ENCODE results near the gene NDUFAF2. TPM values are rescaled to one million over a fixed set of nuclear protein-coding genes. Genes with fewer than 3 reads are reported as not detected.
A peak's percentile ranks its signal among the peaks of the same experiment; 100 is the strongest.

The NDUFAF2 gene
- total RNA-seq, 1 donor: 2.7 TPM

DNA sequence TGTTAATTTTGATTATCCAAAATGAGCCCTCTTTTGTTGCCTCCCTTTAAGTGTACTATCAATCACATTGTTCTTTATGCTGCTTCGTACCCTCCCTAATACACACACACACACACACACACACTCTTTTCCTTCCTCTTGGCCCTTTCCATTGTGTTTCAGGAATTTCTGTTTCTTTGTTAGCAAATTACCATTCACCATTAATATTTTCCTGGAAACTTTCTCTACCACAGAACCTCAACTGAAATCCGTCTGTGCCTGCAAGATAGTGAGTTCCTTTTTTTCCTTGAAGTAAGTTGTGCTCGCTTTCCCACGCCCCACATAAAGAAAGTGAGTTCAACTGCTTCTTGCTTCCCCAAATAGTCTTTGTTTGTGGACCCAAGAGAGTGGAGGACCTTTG lies 155.4 kb downstream of the NDUFAF2 start:
- DNase-seq (ENCODE audit: low read depth in 2 of 3, low spot score in 2 of 3): peak in 2 of 3 donors; percentile 29 to 82

DNA sequence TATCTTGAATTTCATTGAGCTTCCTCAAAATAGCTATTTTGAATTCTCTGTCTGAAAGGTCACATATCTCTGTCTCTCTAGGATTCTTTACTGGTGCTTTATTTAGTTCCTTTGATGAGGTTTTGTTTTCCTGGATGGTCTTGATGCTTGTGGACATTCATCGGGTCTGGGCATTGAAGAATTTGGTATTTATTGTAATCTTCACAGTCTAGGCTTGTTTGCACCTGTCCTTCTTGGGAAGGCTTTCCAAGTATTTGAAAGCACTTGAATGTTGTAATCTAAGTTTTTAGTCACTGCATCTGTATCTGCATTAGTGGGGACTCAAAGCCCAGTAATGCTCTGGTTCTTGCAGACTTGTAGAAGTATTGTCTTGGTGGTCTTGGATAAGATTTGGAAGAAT lies 169.4 kb downstream of the NDUFAF2 start:
- no peak for DNase-seq (ENCODE audit: low read depth in 2 of 3, low spot score in 2 of 3)

DNA sequence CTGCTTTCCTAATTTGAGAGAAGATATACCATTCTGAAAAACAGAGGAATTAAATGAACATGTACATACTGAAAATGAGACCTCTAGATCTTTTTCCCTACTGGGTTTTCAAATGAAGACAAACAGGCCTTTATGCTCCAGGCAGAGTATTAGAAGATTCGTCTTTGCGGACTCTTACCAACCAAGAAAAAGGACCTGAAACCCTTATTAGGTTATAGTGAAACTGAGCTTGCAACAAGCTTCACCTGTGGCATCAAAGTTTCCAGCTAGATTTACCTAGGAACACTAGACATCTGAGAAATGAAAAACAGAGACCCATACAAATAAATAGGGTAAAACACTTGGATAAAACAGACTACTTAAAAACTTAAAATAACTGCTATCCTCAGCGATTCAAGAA lies 171.0 kb downstream of the NDUFAF2 start:
- no peak for DNase-seq (ENCODE audit: low read depth in 2 of 3, low spot score in 2 of 3)

GRCh38 chr5:61119066-61119465 lies 174.1 kb downstream of the NDUFAF2 start:
- no peak for DNase-seq (ENCODE audit: low read depth in 2 of 3, low spot score in 2 of 3)

GRCh38 chr5:61120534-61120933 lies 175.5 kb downstream of the NDUFAF2 start:
- no peak for DNase-seq (ENCODE audit: low read depth in 2 of 3, low spot score in 2 of 3)

DNA sequence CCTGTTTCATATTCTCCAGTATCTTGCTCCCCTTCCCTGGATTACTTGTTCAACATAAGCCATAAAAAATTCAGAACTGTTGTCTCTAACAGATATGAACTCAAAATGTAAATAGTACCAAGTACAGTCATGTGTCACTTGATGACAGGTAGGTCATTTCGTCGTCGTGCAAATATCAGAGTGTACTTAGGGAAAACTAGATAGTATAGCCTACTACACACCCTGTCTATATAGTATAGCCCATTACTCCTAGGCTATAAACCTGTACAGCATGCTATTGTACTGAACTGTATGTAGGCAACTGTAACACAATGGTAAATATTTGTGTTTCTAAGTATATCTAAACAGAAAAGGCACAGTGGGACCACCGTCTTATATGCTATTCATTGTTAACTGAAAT lies 178.1 kb downstream of the NDUFAF2 start:
- DNase-seq (ENCODE audit: low read depth in 2 of 3, low spot score in 2 of 3): no peak

DNA sequence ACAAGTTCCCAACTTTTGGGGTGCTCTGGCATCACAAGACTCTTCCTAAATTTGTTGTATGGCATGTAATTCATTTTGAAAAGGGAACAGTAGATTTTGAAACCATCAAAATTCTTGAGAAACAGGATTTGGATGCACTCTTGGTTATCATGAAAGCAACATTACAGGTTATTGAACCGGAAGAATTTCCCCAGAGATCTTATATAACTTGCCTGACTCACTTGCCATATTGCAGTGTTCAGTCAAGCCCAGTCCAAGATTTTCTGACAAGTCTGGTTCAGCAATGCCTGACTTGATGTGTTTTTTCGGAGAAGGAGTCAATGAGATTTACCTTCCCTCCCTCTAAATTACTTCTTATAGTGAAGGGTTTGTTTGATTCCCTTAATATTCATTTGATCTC lies 185.3 kb downstream of the NDUFAF2 start:
- no peak for DNase-seq (ENCODE audit: low read depth in 2 of 3, low spot score in 2 of 3)

GRCh38 chr5:61132559-61132958 lies 187.6 kb downstream of the NDUFAF2 start:
- no peak for DNase-seq (ENCODE audit: low read depth in 2 of 3, low spot score in 2 of 3)

- DNase-seq (ENCODE audit: low read depth in 2 of 3, low spot score in 2 of 3): no peak
Measured at GRCh38 chr5:61137835-61138234, 192.8 kb downstream of the NDUFAF2 start.

DNA sequence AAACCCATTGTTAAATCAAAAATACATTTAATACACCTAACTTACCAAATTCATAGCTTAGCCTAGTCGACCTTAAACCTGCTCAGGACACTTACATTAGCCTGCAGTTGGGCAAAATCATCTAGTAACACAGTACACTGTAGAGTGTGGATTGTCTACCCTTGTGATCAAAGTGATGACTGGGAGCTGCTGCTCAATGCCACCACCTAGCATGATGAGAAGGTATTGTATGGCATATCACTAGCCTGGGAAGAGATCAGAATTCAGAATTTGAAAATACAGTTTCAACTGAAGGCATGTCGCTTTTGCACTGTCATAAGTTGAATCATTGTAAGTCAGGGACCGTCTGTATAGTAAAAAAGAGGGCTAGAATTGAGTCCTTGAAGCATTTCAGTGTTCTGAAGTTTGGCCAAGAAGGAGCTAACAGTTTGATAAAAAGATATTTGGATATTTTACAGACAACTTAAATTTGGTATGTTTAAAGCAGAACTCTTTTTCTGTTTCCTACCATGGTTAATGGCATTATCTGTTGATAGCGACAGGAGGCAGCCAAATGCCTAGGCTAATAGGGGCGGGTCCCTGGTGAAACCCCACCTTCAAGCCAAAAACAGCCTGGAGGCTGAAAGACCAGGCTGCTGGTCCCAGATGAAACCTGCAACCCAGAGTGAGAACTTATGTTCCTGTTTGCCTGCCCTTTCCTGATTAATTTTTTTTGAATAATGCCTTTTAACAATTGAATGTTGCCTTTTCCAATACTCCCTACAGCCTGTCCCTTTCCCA lies 194.3 kb downstream of the NDUFAF2 start:
- peak in 2 of 3 donors; percentile 7 to 28 for DNase-seq (ENCODE audit: low read depth in 2 of 3, low spot score in 2 of 3)

DNA sequence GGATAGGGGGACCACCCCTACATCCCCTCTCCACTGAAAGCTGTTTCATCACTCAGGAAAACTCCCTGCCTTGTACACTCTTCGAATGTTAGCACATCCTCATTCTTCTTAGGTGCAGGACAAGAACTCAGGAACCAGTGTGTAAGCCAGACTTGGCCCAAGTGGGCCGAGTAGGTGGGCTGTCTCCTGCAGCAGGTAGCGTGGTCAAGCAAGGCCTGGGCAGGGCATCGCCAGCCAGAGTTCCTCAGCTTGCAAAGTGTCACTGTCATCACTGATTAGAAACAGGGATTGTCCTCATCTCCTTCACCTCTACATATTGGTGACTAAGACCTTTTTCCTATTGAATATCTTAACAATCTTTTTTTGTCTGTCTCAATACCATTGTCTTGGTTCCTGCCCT lies 194.9 kb downstream of the NDUFAF2 start:
- no peak for DNase-seq (ENCODE audit: low read depth in 2 of 3, low spot score in 2 of 3)

DNA sequence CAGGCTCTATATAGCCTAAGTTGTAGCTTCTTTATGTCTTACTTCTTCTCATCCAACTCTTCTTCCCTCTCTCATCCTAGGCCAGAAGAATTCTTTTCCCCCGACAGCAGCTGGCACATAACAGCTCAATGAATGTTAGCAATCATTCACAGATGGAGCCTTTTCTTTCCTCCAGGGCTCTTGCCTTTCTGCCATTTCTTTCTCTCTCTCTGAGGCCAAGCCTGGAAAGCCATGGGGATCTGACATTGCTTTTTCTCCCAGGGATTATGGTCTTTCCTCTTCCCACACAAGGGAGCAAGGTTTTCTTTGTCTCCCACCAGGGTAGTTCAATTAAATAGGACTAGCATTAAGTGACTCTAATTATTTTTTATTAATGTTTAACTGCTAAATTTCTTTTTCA lies 196.8 kb downstream of the NDUFAF2 start:
- DNase-seq (ENCODE audit: low read depth in 2 of 3, low spot score in 2 of 3): no peak

GRCh38 chr5:61142391-61142790 lies 197.4 kb downstream of the NDUFAF2 start:
- no peak for DNase-seq (ENCODE audit: low read depth in 2 of 3, low spot score in 2 of 3)

- no peak for DNase-seq (ENCODE audit: low read depth in 2 of 3, low spot score in 2 of 3)
Measured at GRCh38 chr5:61142811-61143210, 197.8 kb downstream of the NDUFAF2 start.

DNA sequence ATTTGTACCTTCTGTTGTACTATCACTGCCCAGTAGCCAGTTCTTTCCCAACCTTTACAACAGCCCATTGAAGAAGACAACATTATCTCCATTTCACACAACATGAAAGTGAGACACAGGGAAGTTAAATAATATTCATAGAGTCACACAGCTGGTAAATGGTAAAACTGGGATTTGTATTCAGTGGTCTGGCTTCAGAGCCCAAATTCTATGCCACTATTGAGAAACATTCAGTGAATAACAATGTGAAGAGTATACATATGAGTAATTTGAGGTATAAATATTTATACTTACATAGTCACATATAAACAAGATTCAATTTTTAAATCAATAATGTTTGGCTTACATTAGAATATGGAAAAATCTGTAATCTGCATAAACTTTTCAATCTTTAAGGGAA lies 203.5 kb downstream of the NDUFAF2 start:
- no peak for DNase-seq (ENCODE audit: low read depth in 2 of 3, low spot score in 2 of 3)

DNA sequence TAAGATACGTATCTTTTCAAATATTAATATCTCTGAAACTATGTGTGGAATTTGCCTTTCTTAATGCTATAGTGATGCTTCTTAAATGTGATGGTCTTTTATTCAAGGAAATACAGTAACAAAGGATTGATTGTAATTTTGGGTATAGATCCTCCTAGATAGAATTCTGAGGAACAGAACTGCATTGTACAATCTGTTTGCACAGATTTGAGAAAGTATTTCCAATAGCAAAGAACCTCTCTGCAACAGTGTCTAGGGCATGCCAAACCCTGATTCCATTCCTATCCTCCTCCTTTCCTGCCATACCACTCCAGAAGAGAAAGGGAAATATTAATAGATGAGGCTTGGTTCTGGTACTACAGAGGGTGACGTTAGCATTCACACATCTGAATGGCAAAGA lies 206.9 kb downstream of the NDUFAF2 start:
- DNase-seq (ENCODE audit: low read depth in 2 of 3, low spot score in 2 of 3): no peak

DNA sequence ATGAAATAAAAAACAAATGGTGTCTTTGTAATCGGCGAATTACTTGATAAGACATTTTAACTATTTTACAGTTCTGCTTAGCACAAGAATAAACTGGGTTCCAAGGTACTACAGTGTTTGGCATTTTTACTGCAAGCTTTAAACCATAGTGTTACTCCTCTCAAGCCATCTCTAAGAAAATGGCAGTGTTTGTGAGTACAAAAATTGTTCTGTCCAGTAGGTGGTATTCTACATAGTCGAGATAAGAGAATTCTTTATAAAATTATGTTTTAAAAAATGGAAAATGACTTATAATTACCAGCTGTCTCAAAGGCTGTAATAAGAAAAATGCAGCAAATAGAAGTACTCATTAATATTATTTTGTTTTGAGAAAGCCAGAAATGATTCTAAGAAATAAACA lies 214.1 kb downstream of the NDUFAF2 start:
- no peak for DNase-seq (ENCODE audit: low read depth in 2 of 3, low spot score in 2 of 3)

DNA sequence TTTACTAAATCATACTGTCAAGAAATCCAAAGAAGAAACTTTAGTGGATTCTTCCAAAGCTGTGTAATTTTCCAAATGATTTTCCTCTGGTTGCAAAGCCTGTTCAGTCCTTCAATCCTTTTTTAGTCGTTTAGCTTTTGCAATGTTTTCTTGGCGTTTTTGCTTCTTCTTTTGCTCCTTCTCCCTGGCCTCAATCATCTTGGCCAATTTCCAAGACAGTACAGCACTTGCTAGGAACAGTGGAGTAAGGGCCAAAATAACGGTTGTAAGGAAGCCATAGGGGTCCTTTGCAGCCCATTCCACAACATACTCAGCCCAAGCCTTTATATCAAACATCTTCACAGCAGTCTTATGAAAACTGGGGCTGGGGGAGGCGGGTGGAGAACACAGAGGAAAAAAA lies 214.8 kb downstream of the NDUFAF2 start:
- no peak for DNase-seq (ENCODE audit: low read depth in 2 of 3, low spot score in 2 of 3)

- DNase-seq (ENCODE audit: low read depth in 2 of 3, low spot score in 2 of 3): peak in 1 of 3 donors; percentile 23
Measured at GRCh38 chr5:61160497-61160896, 215.5 kb downstream of the NDUFAF2 start.

DNA sequence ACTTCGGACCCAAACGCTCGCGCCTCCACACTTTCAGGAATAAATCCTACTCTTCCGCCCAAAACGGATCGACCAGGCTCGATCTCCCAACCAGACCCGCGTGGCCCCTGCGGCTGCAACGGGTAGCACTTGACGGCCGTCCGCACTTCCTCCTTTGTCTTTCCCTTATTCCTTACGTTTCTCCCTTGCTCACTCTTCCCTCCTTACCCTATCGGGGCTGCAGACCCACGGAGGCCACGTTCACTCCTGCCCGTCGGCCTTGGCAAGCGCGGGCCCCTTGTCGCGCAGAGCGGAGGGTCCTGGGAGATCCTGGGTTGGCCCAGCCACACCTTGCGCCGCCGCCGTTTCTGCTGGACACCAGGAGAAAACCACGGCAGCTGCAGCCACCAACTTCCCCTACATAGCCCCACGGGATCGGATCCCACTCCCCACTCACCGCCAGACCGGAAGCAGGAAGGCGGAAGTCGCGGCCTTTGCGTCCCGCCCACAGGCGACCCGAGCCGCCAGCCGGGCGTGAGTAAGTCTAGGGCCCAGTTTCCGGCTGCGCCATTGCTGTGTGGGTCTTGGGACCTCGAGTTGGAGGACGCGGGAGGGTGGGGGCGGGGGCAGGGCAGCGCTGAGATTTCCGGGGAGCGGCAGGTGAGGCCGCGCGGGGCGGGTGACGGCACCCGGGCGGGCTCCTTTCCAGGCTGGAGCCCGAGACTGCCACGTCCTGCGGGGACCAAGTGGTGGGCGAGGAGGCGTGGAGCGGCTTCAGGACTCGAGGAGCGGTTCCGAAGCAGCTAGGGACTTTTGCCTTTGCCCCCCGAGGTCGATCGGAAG lies 217.2 kb downstream of the NDUFAF2 start, which contains the start of gene SMIM15:
Gene SMIM15 (minus strand): TSS at position 459 of the 822 bp plus-strand sequence. CDS start 2,297 bp downstream, outside the sequence.
- peak; percentile 44 to 86 (median 85) for DNase-seq (ENCODE audit: low read depth in 2 of 3, low spot score in 2 of 3)

GRCh38 chr5:61162832-61163567 lies 218.0 kb downstream of the NDUFAF2 start:
- no peak for DNase-seq (ENCODE audit: low read depth in 2 of 3, low spot score in 2 of 3)
